Coronary artery (tissue), 2 donors: Measurements from ENCODE around the gene IQCK.

Experiments
- DNase-seq: peaks from one replicate; pipeline ENCODE4 v3.0.0-alpha.2; 2017; ENCODE audit warnings: low spot score
- H3K27ac ChIP-seq, 2 donors: fragments of 200-600 bp; sonication (generic); one replicate each; pipeline ENCODE4 v1.5.1; 2016 to 2019
- H3K4me3 ChIP-seq: fragments of 200-600 bp; sonication (generic); 2 replicates; pipeline ENCODE4 v1.5.1; 2016; ENCODE audit warnings: mild to moderate bottlenecking, moderate library complexity
- TF ChIP-seq, protein P1 (sequence below): fragments of 200-600 bp; sonication (generic); IDR thresholded peaks from one replicate; pipeline ENCODE4 v1.5.1; 2019; ENCODE audit warnings: antibody characterized with exemption

Gene IQCK

GRCh38 chr16:19705843-19706242 lies 12.2 kb upstream of the IQCK start:
- TF ChIP-seq, protein P1, sequence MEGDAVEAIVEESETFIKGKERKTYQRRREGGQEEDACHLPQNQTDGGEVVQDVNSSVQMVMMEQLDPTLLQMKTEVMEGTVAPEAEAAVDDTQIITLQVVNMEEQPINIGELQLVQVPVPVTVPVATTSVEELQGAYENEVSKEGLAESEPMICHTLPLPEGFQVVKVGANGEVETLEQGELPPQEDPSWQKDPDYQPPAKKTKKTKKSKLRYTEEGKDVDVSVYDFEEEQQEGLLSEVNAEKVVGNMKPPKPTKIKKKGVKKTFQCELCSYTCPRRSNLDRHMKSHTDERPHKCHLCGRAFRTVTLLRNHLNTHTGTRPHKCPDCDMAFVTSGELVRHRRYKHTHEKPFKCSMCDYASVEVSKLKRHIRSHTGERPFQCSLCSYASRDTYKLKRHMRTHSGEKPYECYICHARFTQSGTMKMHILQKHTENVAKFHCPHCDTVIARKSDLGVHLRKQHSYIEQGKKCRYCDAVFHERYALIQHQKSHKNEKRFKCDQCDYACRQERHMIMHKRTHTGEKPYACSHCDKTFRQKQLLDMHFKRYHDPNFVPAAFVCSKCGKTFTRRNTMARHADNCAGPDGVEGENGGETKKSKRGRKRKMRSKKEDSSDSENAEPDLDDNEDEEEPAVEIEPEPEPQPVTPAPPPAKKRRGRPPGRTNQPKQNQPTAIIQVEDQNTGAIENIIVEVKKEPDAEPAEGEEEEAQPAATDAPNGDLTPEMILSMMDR, result no peak
- peak overlapping the region in 1 of 2 donors; percentile 81 for H3K27ac ChIP-seq
- DNase-seq, result no peak
- no peak overlapping the region for H3K4me3 ChIP-seq

- no peak for DNase-seq
- no peak overlapping the region for H3K4me3 ChIP-seq
- no peak overlapping the region for H3K27ac ChIP-seq
- TF ChIP-seq, protein P1, result no peak
Measured at GRCh38 chr16:19706846-19707245, 11.2 kb upstream of the IQCK start.

DNA sequence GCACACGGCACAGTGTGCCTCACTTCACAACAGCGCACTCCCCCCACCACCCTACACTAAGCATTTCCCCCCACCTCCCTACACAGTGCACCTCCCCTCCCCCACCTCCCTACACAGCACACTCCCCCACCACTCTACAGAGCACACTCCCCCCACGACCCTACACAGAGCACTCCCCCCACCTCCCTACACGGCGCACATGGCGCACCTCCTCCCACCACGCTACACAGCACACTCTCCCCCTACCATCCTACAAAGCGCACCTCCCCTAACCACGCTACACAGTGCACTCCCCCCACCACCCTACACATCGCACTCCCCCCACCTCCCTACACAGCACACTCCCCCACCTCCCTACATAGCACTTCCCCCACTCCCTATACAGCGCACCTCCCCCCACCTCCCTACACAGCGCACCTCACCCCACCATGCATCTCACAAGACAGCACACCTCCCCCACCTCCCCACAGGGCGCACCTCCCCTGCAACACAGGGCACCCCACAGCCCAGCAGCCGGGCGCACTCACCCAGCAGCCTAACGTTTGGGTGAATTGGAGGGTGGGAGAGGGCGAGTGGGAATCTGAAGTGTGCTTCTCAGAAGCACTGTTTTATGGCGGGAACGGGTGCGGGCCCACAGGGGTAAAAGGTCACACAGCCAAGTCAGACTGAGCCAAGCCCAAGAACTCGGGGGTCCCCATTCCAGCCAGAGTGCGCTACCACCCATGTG lies 10.3 kb upstream of the IQCK start:
- Histone ChIP-seq H3K27ac (no peak overlapping the region), H3K4me3 (no peak overlapping the region)
- no peak for DNase-seq
- TF ChIP-seq, protein P1, result no peak

GRCh38 chr16:19708296-19709205 lies 9.5 kb upstream of the IQCK start:
- Histone ChIP-seq H3K27ac (no peak overlapping the region), H3K4me3 (no peak overlapping the region)
- no peak for DNase-seq
- TF ChIP-seq, protein P1, result no peak

GRCh38 chr16:19709381-19710136 lies 8.5 kb upstream of the IQCK start:
- Histone ChIP-seq H3K27ac (no peak overlapping the region), H3K4me3 (no peak overlapping the region)
- TF ChIP-seq, protein P1, result no peak
- DNase-seq, result no peak

DNA sequence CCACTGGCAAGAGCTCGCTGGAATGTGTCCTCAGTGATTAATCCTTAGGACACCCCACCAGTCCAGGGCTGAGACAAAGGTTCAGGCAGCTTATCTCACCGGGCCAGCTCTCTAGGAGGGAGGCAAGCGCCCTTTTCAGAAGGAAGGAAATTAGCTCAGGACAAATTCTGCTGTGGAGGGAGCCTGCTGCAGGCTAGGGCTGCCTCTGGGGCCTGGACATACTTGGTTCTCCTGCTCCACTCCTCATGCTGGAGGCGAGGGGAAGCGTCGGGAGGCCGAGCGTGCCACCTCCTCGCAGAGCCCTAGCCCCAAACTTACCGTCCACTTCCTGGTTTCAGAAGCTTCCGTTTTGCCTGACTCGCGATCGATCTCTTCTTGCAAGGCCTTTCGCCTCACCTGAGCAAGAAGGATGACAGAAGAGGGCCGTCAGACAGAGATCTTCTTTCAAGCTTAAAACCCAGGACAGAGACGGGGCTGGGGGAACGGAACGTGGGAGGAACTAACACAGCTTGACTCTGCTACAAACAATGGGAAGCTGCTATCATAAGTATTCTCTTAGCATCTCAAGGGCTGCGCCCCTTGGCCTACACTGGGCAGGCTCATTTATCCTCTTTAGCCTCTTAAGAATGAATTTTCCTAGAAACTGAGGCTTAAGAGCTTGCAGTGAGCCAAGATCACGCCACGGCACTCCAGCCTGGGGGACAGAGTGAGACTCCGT lies 7.7 kb upstream of the IQCK start:
- DNase-seq, result no peak
- TF ChIP-seq, protein P1, result no peak
- no peak overlapping the region for H3K27ac ChIP-seq
- no peak overlapping the region for H3K4me3 ChIP-seq
